Central memory CD8-positive, alpha-beta T cell (primary cell): Measurements from ENCODE around the gene ITGB5.

Source experiments
- ATAC-seq: fragments of 150-1000 bp; cut with Tn5 transposase; replicated peaks from 2 replicates; pipeline ENCODE4 v1.10.0; 2022; ENCODE audit warnings: mild to moderate bottlenecking, moderate FRiP score, moderate number of reproducible peaks; ENCODE audit not compliant: poor library complexity, severe bottlenecking; ENCODE audit errors: extremely low read depth
- DNase-seq, 2 donors: peaks; one replicate each; pipeline ENCODE4 v3.0.0; 2021; ENCODE audit warnings: low spot score in 2 of 2
- H3K27ac Mint-ChIP-seq: one replicate; pipeline ENCODE4 v1.8.0; 2022; ENCODE audit warnings: low read depth, mild to moderate bottlenecking, moderate library complexity, mixed read lengths
- H3K27me3 Mint-ChIP-seq: one replicate; pipeline ENCODE4 v1.8.0; 2022; ENCODE audit warnings: mixed read lengths
- H3K36me3 Mint-ChIP-seq: one replicate; pipeline ENCODE4 v1.8.0; 2022; ENCODE audit warnings: mild to moderate bottlenecking, moderate library complexity, mixed read lengths; ENCODE audit not compliant: insufficient read depth
- H3K4me1 Mint-ChIP-seq: one replicate; pipeline ENCODE4 v1.8.0; 2022; ENCODE audit warnings: mixed read lengths
- H3K4me3 Mint-ChIP-seq: one replicate; pipeline ENCODE4 v1.8.0; 2022; ENCODE audit warnings: mild to moderate bottlenecking, moderate library complexity, mixed read lengths
- H3K9me3 Mint-ChIP-seq: one replicate; pipeline ENCODE4 v1.8.0; 2022; ENCODE audit warnings: mixed read lengths

The ITGB5 gene

DNA sequence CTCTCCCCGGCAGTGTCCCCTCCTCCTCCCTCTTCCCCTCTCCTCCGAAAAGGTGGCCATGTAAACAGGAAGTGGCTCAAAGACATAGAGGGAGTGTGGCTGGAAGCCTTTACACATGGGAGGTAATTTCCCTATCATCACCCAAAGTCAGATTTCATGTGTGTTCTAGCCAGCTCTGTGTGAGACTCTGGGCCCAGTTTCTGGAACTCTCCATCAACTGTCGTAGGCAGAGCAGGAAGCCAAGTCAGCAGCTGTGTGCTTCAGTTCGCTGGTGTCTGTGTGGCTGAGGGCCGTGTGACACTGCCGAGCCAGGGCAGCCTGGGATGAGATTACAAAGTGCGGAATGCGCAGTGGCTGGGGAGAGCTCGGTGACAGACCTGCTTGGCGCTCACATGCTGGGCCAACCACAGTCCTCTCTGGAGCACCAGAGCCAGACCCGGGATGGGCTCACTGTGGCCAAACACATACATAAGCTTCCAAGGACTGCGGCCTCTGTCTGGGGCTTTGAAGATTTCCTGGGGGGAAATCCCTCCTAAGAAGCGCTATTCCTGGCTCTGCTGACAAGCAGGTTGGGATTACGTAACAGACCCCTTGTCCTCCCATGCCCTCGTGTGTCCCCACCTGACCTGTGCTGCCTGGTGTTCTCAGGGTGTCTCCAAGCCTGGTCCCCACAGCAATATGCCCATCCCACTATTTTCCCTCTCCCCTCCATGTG, 106.2 kb downstream of the ITGB5 start:
- no peak for DNase-seq
- Mint-ChIP-seq H3K9me3 (no peaks in the 10 kb centered on the region), H3K4me3 (no peak overlapping the region), H3K4me1 (peaks cover 6% of the 10 kb centered on the region), H3K36me3 (no peaks in the 10 kb centered on the region), H3K27ac (no peak overlapping the region), H3K27me3 (peaks cover 18% of the 10 kb centered on the region)
- no peak for ATAC-seq

DNA sequence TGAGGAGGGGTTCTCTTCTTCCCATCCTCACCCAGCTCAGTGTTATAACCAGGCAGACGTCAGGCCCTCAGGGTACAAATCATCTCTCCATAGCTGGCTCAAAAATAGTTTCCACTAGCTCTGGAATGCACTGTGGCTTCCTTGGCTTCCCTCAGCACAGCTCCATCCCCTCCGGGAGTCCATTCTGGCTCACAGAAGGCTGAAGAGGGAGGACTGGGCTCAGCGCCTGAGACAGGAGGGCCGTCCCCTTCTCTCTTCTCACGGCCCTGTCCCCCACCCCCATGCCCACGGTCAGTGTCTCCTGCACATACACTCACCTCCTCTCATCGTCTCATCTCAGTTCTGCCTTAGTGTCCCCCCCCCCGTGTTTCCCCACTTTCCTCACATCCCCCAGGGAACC, 106.8 kb downstream of the ITGB5 start:
- H3K9me3 Mint-ChIP-seq: no peaks in the 10 kb centered on the region
- no peaks in the 10 kb centered on the region for H3K36me3 Mint-ChIP-seq
- DNase-seq (no peak), ATAC-seq (no peak)
- no peak overlapping the region for H3K27ac Mint-ChIP-seq
- H3K4me3 Mint-ChIP-seq: no peak overlapping the region
- H3K4me1 Mint-ChIP-seq: peaks cover 6% of the 10 kb centered on the region
- H3K27me3 Mint-ChIP-seq: peaks cover 18% of the 10 kb centered on the region

DNA sequence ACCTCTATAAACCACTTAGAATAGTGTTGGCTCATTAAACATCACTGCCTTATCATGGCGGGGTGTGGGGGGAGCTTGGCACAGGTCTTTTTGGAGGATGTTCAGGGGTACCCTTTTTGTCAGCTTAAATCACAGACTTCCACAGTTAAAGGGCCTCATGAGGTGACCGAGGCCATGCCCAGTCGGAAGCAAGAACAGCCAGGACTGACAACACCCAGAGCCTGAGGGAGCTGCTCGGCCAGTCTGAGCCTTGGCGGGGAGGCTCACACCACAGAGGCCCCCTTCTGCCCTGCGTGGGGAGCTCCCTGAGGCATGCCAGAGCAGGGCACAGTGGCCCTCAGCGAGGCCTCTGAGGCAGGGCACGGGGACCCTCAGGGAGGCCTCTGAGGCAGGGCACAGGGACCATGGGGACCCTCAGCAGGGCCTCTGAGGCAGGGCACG, 107.4 kb downstream of the ITGB5 start:
- peaks cover 18% of the 10 kb centered on the region for H3K27me3 Mint-ChIP-seq
- no peaks in the 10 kb centered on the region for H3K36me3 Mint-ChIP-seq
- peaks cover 6% of the 10 kb centered on the region for H3K4me1 Mint-ChIP-seq
- H3K9me3 Mint-ChIP-seq: no peaks in the 10 kb centered on the region
- no peak for DNase-seq
- no peak for ATAC-seq
- no peak overlapping the region for H3K27ac Mint-ChIP-seq
- no peak overlapping the region for H3K4me3 Mint-ChIP-seq

DNA sequence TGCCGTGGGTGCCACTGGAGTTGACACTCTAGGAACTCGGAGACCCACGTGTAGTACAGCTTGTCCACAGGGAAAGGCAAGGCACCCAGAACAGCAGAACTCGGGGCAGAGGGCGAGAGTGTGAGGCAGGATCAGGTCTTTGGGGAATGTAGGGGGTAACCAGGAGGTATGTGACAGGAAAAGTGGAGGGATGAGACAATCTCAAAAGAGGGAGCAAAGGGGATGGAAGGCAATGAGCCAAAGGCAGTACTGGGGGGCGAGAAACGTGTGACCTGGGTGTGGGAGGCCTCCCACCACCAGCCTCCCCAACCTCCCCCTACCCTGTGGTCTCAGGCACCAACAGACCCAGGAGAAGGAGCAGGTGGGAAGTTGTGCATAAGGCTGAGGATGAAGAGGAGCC, 108.0 kb downstream of the ITGB5 start:
- Mint-ChIP-seq H3K27ac (no peak overlapping the region), H3K4me3 (no peak overlapping the region), H3K36me3 (no peaks in the 10 kb centered on the region), H3K4me1 (peaks cover 6% of the 10 kb centered on the region), H3K9me3 (no peaks in the 10 kb centered on the region), H3K27me3 (peaks cover 18% of the 10 kb centered on the region)
- ATAC-seq (no peak), DNase-seq (no peak)

DNA sequence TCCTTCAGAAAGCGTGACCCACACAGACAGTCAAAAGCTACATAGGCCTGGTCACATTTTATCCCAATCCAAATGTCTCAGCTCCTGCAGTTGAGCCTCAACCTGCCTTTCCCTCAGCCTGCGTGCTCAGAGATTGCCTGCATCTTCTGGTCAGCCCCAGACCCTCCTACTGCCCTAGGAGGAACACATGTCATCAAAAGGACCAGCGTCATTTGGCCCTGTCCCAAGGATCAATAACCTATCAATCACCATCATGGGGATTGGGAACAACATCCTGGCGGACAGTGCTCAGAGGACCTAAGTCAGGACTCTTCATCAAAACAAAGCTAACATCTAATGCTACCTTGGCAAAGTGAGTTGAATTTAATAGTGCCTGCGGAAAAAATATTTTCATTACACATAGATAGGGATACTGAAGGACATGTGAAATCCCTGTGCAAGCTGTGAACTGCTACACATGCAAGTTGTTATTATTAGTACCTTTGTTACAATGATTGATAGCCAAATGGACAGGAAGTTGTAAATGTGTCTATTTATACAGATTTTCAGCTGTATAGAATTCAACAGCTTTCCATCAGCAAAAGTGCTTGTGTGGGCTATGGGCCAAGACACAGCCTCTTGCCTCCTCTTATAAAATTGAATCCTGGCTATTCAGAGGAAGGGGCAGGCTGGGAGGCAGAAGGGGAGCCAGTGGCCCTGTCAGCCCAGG, 109.2 kb downstream of the ITGB5 start:
- ATAC-seq: no peak

DNA sequence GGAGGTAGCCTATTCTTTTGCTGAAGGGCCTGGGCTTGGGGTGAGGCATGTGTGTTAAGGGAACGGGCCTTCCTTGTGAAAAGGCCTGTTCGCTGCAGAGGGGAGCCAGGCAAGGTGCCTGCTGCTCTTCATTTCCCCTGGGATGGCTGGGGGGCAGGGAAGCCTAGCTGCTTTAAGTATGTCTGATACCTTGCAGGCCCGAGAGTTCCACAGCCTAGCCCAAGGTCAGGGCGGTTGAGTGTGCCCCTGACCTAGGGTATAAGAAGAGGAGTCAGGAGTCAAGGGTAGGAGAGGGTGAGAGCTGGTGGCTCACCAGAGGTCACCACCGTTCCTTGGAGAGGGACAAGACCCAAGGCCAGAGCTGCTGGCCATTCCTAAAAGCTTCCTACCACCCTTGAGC, 110.3 kb downstream of the ITGB5 start:
- Mint-ChIP-seq H3K36me3 (no peaks in the 10 kb centered on the region), H3K4me1 (peaks cover 6% of the 10 kb centered on the region), H3K27me3 (peaks cover 26% of the 10 kb centered on the region), H3K4me3 (no peak overlapping the region), H3K27ac (no peak overlapping the region), H3K9me3 (no peaks in the 10 kb centered on the region)
- DNase-seq: no peak
- no peak for ATAC-seq

More for the DNA sequence above, 109.2 kb downstream of the ITGB5 start:
- Mint-ChIP-seq H3K4me3 (no peak overlapping the region), H3K36me3 (no peaks in the 10 kb centered on the region), H3K27me3 (peaks cover 18% of the 10 kb centered on the region), H3K9me3 (no peaks in the 10 kb centered on the region), H3K4me1 (peaks cover 6% of the 10 kb centered on the region), H3K27ac (no peak overlapping the region)
- no peak for DNase-seq

DNA sequence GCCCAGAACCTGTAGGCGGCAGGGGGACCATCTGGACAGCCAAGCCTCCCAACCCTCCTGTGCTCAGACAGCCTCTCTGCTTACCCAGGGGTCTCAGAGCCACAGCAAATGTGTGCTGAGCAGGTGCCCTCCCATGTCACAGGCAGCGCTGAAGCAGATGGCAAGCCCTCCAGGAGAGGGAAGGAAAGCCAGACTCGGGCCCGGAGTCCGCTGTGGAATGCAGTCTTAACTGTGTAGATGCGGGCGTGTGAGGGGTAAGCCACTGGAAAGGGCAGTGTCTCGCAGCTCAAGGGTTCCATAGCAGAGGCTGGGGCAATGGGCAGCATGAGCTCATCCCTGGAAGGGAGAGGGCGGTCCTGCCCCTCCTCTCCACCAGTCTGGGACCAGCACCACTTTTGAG, 111.3 kb downstream of the ITGB5 start:
- ATAC-seq (no peak), DNase-seq (no peak)
- H3K4me3 Mint-ChIP-seq: no peak overlapping the region
- no peaks in the 10 kb centered on the region for H3K9me3 Mint-ChIP-seq
- no peaks in the 10 kb centered on the region for H3K36me3 Mint-ChIP-seq
- peaks cover 27% of the 10 kb centered on the region for H3K27me3 Mint-ChIP-seq
- H3K4me1 Mint-ChIP-seq: peaks cover 5% of the 10 kb centered on the region
- no peak overlapping the region for H3K27ac Mint-ChIP-seq

DNA sequence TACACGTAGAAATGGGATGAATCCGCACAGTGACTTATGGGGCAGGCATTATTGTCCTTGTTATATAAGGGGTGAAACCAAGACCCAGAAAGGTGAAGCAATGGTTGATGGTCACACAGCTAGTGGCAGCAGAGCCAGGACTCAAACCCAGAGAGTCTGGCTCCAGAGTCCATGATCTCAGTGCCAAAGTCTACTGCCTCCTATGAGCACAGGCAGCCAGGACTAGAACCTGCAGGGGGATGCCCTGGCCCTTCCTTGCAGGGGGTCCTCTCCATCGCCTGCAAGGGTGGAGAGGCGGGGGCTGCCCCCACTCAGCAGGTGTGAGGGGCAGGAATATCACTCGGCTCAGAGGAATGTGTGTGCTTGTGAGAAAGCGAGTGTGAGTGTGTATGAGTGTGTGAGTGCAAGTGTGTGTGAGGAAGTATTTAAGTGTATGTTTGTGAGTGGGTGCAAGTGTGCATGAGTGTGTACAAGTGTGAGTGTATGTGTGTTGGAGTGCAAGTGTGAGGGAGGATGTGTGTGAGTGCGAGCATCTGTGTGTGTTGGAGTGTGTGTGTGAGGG, 112.2 kb downstream of the ITGB5 start:
- no peak overlapping the region for H3K4me3 Mint-ChIP-seq
- no peaks in the 10 kb centered on the region for H3K36me3 Mint-ChIP-seq
- no peaks in the 10 kb centered on the region for H3K4me1 Mint-ChIP-seq
- ATAC-seq: no peak
- H3K9me3 Mint-ChIP-seq: no peaks in the 10 kb centered on the region
- peaks cover 29% of the 10 kb centered on the region for H3K27me3 Mint-ChIP-seq
- no peak overlapping the region for H3K27ac Mint-ChIP-seq
- no peak for DNase-seq

DNA sequence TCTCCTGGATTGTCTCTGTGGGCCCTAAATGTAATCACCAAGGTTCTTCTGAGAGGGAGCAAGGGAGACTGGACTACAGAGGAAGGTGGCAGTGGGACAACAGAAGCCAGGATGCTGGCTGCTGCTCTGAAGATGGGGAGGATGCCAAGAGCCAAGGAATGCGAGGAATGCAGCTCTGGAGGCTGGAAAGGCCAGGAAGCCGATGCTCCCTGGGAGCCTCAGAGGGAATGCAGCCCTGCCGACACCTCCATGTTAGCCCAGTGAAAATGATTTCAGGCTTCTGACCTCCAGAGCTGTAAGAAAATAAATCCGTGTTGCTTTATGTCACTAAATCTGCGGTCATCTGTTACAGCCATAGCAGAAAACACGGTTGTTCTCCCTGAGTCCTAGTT, 112.8 kb downstream of the ITGB5 start:
- no peaks in the 10 kb centered on the region for H3K4me1 Mint-ChIP-seq
- ATAC-seq (no peak), DNase-seq (no peak)
- no peaks in the 10 kb centered on the region for H3K9me3 Mint-ChIP-seq
- no peak overlapping the region for H3K27ac Mint-ChIP-seq
- H3K27me3 Mint-ChIP-seq: peaks cover 34% of the 10 kb centered on the region
- H3K36me3 Mint-ChIP-seq: no peaks in the 10 kb centered on the region
- H3K4me3 Mint-ChIP-seq: no peak overlapping the region

DNA sequence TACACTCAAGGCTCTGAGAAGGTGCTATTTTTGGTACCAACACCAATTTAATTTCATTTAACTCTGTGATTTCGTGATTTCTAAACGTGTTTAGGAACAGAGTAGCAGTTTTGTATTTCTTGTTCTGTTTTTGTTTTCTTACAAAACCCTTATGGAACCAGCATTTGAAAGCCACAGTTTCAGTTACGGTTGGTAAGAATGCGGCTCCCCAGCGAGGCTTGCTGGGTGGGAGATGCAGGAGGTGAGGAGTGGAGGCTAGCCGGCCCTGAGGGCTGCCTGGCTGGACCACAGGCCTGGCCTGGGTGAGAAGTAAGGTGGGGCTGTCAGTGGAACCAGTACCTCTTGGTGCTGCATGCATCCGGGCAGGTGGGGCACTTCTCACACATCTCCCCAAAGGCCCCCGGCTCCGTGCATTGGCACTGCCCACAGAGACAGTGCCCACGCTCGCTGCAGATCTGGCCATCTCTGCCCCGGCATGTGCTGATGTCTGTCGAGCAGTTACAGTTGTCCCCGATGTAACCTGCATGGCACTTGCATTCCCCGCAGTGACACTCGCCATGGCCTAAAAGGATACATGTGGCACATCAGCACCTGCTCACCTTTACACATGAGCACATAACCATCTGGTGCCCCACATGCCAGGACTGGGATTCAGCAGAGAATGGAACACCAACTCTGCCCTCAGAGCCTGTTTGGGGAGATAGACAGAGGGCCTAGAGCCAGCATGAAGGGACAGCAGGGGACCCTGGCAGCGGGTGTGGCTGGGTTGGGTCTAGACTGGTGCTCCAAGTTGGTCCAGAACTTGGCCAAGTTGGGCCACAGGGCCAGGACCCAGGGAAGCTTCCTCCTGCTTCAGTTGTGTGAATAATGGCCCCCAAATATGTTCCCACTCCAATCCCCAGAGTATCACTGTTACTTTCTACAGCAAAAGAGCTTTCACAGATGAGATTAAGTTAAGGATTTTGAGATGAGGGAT, 113.5 kb downstream of the ITGB5 start:
- H3K9me3 Mint-ChIP-seq: no peaks in the 10 kb centered on the region
- H3K36me3 Mint-ChIP-seq: no peaks in the 10 kb centered on the region
- H3K27ac Mint-ChIP-seq: no peak overlapping the region
- peaks cover 29% of the 10 kb centered on the region for H3K27me3 Mint-ChIP-seq
- no peaks in the 10 kb centered on the region for H3K4me1 Mint-ChIP-seq
- ATAC-seq (no peak), DNase-seq (no peak)
- H3K4me3 Mint-ChIP-seq: no peak overlapping the region

DNA sequence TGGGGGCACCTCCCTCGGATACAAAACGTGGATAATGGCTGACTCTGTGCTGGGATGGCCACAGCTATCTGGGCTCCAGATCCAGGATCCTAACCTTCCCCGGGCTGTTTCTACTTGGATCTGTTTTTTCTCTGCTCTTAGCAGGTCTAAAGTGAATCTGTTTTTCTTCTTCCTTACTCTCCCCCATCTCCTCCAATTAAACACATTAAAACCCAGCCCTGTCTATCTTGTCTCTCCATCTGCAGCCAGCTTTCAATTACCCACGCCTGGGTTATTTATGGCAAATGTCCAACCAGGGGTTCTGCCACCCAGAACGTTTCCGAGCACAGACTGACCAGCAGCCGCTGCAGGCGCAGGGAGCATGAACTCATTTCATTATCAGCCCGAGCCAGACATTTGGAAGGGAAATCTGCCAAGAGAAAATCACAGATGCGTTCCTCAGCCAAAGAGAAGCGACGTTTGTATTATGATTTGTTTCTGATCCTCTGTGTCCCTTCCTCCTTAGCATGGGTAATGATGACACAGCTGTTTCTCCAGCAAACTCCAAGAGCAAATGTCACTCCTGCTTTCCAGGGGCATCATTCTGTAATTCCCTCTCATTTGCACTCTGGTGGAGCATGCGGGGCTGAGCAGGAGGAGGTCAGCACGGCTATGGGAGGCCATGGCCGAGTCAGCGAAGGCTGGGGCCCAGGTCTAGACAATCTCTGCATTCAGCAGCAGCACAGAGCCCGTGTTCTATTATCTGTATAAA, 114.9 kb downstream of the ITGB5 start:
- ATAC-seq (no peak), DNase-seq (no peak)
- no peaks in the 10 kb centered on the region for H3K4me1 Mint-ChIP-seq
- H3K27ac Mint-ChIP-seq: no peak overlapping the region
- H3K9me3 Mint-ChIP-seq: no peaks in the 10 kb centered on the region
- peaks cover 20% of the 10 kb centered on the region for H3K27me3 Mint-ChIP-seq
- H3K36me3 Mint-ChIP-seq: no peaks in the 10 kb centered on the region
- no peak overlapping the region for H3K4me3 Mint-ChIP-seq

DNA sequence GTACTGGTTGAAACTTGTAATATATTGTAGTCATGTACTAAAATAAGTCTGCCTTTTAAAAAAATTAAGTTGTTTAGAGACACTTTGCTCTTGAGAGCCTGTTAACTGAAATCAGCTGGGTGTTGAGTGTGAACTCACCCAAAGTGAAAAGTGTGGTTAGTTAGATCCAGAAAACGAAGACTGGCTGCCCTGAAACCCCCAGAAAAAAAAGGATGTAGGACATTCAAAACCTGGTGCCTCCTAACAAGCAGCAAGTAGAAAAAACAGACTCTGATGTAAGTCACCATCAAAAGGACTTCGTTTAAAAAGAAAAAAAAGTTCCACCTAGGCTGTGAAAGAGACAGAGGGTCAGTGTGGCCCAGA, 116.1 kb downstream of the ITGB5 start:
- no peaks in the 10 kb centered on the region for H3K4me1 Mint-ChIP-seq
- no peaks in the 10 kb centered on the region for H3K36me3 Mint-ChIP-seq
- no peak overlapping the region for H3K4me3 Mint-ChIP-seq
- no peaks in the 10 kb centered on the region for H3K9me3 Mint-ChIP-seq
- no peak overlapping the region for H3K27ac Mint-ChIP-seq
- peaks cover 20% of the 10 kb centered on the region for H3K27me3 Mint-ChIP-seq
- ATAC-seq (no peak), DNase-seq (no peak)
